A673 (cell line): ENCODE results near the gene TC2N.

ENCODE experiments used
- CTCF ChIP-seq: fragments of 300-800, 200-600 bp; sonication (generic); conservative IDR thresholded peaks from 2 replicates; pipeline ENCODE4 v1.5.1; 2017; ENCODE audit warnings: low read depth, mild to moderate bottlenecking, antibody characterized with exemption, low read length, moderate library complexity, mixed read lengths
- EZH2 ChIP-seq: fragments of 200-600 bp; sonication (generic); IDR thresholded peaks from 2 replicates; pipeline ENCODE4 v1.6.1; 2017; ENCODE audit warnings: borderline replicate concordance, low read depth, mild to moderate bottlenecking, mixed read lengths, antibody characterized with exemption, low read length; ENCODE audit not compliant: poor library complexity, severe bottlenecking

DNA sequence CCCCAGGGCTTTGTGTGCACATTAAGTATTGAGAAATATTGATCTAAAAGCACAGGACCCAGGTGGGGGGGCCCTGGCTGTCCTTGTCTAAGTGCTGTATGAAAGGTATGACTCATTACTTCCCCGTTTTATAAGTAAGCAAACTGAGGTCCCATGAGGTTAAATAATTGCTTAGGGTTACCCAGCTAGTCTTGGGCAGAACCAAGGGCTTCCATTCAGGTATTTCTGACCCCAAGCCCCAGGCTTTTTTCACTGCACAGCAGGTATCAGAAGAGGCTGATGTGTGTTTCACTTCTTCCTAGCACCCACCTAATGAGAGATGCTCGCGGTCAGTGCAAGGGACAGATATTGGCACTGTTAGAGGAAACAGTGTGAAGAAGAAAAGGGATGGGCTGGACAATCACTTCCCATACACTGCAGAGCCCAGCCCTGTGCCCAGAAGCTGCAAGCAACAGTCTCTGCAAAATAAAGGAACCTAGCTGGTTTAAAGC lies 4.7 kb upstream of the TC2N start:
- no peak for TF ChIP-seq CTCF
- TF ChIP-seq EZH2 = no peak
